Hematopoietic multipotent progenitor cell treated with erythropoietin and hydrocortisone succinate and interleukin-3 and kit ligand, for 8 days (in vitro differentiated cells): ENCODE results near the gene SLC4A4.
A peak's percentile ranks its signal among the peaks of the same experiment; 100 is the strongest.
"Not testable (repeated sequence)": the region's sequence is repeated elsewhere in the genome, so short reads cannot be mapped to it uniquely, and the experiment has no call there.

ENCODE experiments used
- DNase-seq: peaks from one replicate; pipeline ENCODE4 v3.0.0-alpha.2; 2015

Gene SLC4A4

DNA sequence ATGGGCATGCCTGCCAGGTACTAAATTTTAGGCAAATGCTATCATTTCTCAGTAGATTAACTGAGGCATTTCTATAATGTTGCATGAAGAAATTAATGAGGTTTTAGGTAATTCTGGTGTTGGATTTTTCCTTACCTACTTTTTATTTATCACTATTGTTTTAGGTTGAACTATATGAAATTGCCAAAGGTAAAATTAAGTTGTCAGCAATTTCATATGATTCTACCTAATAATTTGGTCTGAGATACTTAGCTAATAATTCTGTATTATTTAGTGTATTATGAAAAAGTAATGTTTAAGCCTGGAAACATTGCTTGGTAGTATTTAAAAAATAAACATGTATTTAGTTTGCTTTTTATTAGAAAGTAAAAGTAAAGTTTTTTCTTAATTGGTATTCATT is 22.7 kb downstream of the SLC4A4 start:
- DNase-seq, result no peak

DNA sequence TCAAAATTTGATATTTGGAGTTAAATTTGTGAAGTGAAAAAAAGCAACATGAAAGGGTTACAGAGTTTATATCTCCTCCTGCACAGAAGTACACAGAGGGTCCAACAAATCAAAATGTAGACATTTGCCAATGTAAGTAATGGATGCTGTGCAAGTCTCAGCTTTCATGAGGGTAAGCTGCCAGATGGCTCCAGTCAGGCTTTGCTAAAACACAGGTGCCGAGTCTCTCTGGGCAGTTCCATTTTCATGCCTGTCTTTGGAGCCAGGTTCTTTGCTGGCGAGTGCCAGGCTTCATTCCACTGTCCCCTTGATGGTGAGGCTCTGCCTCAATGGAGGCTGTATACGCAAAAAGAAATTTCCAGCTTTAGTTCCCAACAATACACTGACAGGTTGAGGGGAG is 27.9 kb downstream of the SLC4A4 start:
- no peak for DNase-seq

DNA sequence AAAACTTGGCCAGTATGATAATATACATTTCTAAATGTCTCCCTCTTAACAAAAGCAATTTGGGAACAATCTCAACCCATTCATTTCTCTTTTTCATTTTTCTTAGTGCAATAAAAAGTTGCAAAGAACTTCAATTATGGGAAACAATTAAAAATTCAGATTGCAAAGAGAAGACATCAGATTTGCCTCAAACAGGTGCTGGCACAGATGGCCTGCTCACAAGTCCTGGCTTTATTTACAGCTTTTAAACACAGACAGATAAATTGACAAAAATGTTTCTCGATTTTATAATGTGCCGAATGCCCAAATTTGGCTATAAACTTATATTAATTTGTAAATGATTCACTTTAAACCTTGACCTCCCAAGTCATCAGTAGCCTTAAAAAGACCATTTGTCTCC is 28.7 kb downstream of the SLC4A4 start:
- DNase-seq, result no peak

DNA sequence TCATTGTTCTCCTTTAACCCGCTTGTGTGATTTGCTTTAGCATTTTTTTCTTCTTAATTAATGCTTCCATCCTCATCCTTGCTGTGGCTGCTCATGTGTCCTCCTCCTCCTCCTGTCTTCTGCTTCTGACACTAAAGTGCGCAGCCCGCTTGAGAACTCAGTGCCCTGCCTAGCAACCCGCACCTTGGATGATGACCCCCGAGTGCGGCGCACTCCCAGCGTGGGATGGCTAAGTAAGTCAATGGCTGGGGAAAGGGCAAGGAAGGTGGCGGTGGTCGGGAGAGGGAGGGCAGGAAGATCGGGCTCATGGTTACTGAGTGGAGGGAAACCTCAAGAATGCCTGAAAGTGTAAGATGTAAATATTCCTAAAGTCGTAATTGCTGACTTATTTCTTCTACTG is 30.1 kb downstream of the SLC4A4 start:
- no peak for DNase-seq

DNA sequence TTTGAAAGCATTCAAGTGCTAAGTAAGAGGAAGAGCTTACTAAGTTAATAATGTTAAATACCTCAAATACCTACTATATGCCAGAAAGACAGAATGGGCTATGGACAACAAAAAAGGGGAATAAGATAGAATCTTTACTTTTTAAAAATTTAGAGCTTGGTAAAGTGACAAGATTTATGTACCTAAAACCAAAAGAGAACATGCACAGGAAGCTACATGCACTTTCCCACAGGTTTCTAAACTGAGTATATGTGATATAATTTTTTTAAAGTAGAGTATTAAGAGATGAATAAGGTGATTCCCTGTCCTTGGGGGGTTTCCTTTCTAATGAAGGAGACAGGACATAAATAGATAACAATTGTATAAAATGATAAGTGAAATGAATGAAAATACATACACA is 30.7 kb downstream of the SLC4A4 start:
- no peak for DNase-seq

- DNase-seq, result no peak
Observed at GRCh38 chr4:71375494-71375893, 36.7 kb downstream of the SLC4A4 start.

- DNase-seq, result no peak
Observed at GRCh38 chr4:71377561-71377960, 38.7 kb downstream of the SLC4A4 start.

GRCh38 chr4:71379126-71379525 is 40.3 kb downstream of the SLC4A4 start:
- DNase-seq, result no peak

GRCh38 chr4:71380788-71381187 is 42.0 kb downstream of the SLC4A4 start:
- DNase-seq, result no peak

- DNase-seq, result no peak
Observed at GRCh38 chr4:71382125-71382899, 43.5 kb downstream of the SLC4A4 start.

DNA sequence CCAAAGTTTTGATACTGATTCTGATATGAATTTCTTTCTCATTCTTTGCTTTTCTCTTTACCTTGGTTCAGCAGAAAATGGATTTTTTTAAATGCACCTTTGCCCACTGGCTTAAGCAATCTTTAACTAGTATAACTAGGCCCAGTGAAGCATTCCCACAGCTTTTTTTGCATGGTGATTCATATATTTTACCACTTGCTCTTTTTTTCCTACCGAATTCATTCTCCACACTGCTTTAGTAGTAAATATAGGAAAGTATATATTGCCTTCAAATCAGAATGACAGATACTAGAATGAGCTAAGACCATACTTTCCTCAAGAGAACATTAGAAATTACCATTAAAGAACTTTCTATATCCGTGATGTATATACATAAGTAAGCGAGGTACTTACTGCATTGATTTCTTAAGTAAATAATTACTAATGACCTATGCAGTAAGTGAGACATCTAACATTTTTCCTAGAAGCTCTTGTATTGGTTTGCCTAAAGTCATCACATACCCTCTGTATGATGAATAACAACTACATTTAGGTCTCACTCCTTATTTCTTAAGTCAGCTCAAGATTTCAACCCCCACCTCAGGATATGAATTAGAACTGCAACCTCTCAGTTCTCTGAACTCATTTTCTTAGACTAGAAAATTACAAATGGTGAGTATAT is 44.2 kb downstream of the SLC4A4 start:
- DNase-seq, result no peak

DNA sequence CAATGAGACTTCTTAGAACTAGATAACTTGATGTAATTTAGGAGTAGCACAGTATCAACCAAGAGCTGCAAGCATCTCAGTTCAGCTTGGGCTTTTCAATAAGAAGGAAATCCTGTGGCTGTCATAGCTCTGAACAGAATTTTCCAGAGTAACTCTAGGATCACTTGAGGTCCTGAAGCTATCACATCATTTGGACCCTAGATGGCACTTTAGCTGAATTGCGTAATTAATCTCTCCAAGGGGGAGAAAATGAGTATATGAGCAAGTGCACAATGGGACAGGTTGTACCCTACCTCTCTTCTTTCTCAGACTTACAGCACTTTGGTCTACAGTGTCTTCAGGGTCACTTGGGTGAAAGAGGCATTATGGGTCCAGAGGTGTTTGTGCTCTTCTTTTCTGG is 45.2 kb downstream of the SLC4A4 start:
- DNase-seq, result no peak

GRCh38 chr4:71389149-71389827 is 50.5 kb downstream of the SLC4A4 start:
- no peak for DNase-seq

DNA sequence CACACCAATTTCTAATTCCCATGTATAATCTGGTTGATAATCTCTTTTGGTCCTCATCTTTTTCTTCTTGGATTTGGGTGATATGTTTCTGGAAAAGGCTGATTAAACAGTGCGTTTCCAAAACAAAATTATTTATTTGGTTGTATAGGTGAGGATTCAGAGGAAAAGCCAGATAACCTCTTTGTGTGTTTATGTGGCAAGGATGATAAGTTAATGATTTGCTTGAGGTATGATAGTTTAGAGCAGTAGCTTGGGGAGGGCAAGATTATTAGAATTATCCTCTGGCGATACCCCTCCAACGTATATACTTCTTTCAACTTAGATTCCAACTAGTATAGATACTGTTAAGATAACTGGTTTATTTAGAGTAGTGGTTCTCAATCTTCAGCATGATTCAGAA is 53.3 kb downstream of the SLC4A4 start:
- DNase-seq, result no peak

DNA sequence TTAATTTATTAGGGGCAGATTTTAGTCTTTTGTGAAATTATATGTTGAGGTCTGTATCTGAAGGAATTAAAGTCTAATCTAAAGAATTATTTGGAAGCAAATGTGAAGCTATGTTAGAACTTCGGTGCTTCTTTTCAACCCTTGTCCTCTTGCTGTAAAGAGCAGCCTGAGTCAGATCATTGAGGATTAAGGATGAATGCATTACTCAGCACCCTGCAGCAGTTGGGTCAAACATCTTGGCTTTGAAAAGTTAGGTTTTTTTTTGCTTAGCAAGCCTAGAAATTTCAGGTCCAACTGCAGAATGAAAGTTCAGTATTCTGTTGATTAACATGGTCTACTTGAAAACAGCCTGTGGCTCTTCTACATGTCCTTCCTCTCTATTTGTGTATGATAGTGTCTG is 57.6 kb downstream of the SLC4A4 start:
- no peak for DNase-seq

- no peak for DNase-seq
Observed at GRCh38 chr4:71400810-71401209, 62.0 kb downstream of the SLC4A4 start.

DNA sequence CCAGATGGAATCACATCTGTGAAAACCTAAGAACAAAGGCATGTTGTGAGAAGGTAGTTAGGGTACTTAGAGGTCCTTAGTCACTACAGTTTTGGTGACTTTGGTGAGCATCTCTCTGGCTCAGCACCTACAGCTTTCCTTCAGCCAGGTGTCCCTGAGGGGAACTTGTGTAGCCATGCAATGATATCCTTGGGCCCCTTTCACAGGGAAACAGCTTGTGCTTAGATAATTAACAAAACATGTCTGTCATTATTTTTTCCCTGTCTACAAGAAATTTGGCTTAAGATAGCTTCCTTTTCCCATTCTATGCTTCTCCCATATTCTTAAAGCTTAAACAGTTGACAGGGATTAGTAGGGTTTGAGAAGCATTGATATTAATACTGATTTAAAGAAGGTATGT is 63.8 kb downstream of the SLC4A4 start:
- DNase-seq, result no peak

DNA sequence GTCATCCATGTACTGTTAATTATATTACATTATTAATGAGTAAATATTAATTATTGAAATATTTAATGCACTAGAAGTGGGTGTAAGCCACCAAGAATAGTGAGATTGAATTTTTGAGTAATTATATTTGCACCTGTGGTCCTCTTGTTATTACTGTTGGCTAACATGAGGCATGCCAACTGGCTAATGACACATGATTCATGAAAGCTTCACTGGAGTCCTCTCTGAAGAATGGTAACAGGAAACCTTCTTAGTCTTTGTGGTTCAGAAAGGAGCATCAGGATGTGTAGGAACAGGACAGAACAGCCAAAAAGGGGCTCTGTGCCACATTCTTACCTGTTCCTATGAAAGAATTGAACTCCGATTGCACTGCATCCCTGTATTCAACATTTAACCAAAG is 65.2 kb downstream of the SLC4A4 start:
- DNase-seq, result no peak

GRCh38 chr4:71405791-71406190 is 67.0 kb downstream of the SLC4A4 start:
- no peak for DNase-seq

GRCh38 chr4:71406459-71406963 is 67.7 kb downstream of the SLC4A4 start:
- peak; percentile 74 for DNase-seq

DNA sequence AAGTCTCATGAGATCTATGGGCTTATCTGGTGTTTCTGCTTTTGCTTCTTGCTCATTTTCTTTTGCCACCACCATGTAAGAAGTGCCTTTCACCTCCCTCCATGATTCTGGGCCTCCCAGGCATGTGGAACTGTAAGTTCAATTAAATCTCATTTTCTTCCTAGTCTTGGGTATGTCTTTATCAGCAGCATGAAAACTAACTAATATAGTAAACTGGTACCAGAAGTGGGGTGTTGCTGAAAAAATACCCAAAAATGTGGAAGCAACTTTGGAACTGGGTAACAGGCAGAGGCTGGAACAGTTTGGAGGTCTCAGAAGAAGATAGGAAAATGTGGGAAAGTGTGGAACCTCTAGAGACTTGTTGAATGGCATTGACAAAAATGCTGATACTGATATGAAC is 70.1 kb downstream of the SLC4A4 start:
- not testable (repeated sequence) for DNase-seq

GRCh38 chr4:71411981-71412380 is 73.2 kb downstream of the SLC4A4 start:
- DNase-seq, result no peak

GRCh38 chr4:71415491-71415890 is 76.7 kb downstream of the SLC4A4 start:
- DNase-seq, result no peak

GRCh38 chr4:71417150-71417549 is 78.3 kb downstream of the SLC4A4 start:
- DNase-seq, result no peak
